SK-N-MC (cell line): Measurements from ENCODE around the gene HERC2.

Source experiments
- DNase-seq: peaks from one replicate; pipeline ENCODE4 v3.0.0-alpha.2; 2011; ENCODE audit warnings: low read depth, low spot score
- H3K27ac ChIP-seq: fragments of 200-600 bp; sonication (generic); 2 replicates; pipeline ENCODE4 v1.5.1; 2016; ENCODE audit warnings: mixed run types
- H3K36me3 ChIP-seq: fragments of 200-600 bp; sonication (generic); 2 replicates; pipeline ENCODE4 v1.6.1; 2017; ENCODE audit warnings: antibody characterized with exemption, low read length, mixed read lengths; ENCODE audit not compliant: insufficient read depth
- H3K4me3 ChIP-seq: fragments of 200-600 bp; sonication (generic); 2 replicates; pipeline ENCODE4 v1.5.1; 2016
- H3K9ac ChIP-seq: fragments of 200-600 bp; sonication (generic); 2 replicates; pipeline ENCODE4 v1.8.0; 2017; ENCODE audit warnings: mixed run types, mixed read lengths; ENCODE audit not compliant: insufficient read length
- H3K9me3 ChIP-seq: fragments of 200-600 bp; sonication (generic); 2 replicates; pipeline ENCODE4 v1.6.1; 2017; ENCODE audit warnings: low read depth, mild to moderate bottlenecking, antibody characterized with exemption, low read length, moderate library complexity, mixed read lengths
- EZH2 ChIP-seq: fragments of 200-600 bp; sonication (generic); IDR thresholded peaks from one replicate; pipeline ENCODE4 v1.6.1; 2017; ENCODE audit warnings: antibody characterized with exemption
- FOXP2 ChIP-seq: optimal IDR thresholded peaks from 2 replicates; pipeline ENCODE3; 2011; ENCODE audit warnings: mild to moderate bottlenecking, moderate library complexity; ENCODE audit not compliant: insufficient read depth; ENCODE audit errors: extremely low read length, control extremely low read depth
- POLR2AphosphoS5 ChIP-seq: IDR thresholded peaks from 2 replicates; pipeline ENCODE4 v1.6.1; 2012; ENCODE audit warnings: mild to moderate bottlenecking, low read depth, low read length, borderline replicate concordance

Gene HERC2

DNA sequence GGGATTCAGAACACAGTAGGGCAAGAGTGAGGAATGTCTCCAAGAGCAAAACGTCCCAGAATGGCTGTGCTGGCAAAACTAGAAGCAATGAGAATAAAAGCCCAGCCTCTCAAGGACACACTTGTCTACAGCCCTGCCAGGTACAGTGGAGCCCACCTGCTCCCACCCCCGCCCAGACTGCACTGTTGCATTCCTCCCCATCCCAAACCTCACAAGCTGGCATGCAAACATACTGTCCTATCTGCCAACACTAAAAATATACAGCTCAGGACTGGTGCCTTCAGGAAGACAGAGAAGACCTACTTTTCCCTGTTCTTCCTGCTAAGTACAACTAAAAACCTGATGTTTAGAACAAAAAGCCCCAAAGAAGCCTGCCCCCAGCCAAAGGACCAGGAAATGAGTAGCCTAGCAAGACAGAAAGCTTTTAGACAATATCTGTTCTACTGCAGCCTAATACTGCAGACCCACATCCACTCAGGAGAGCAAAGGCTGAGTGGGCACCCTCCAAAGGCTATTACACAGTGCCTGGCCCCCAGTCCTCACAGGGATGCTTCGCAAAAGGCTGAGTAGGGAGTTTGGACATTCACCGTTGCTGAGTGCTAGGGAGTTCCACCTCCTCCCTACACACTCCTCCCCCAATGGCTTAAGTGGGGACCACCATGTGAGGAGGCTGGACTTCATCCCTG is 236.3 kb downstream of the HERC2 start:
- Histone ChIP-seq H3K9me3 (no peaks in the 10 kb centered on the region), H3K36me3 (no peaks in the 10 kb centered on the region), H3K4me3 (no peak overlapping the region), H3K9ac (no peak overlapping the region), H3K27ac (no peak overlapping the region)
- no peak for DNase-seq
- TF ChIP-seq EZH2 = no peak
- no peak for TF ChIP-seq FOXP2
- TF ChIP-seq POLR2AphosphoS5 = no peak

- no peak overlapping the region for H3K9ac ChIP-seq
- no peaks in the 10 kb centered on the region for H3K9me3 ChIP-seq
- H3K27ac ChIP-seq = no peak overlapping the region
- TF ChIP-seq FOXP2 = no peak
- TF ChIP-seq EZH2 = no peak
- no peak for TF ChIP-seq POLR2AphosphoS5
- DNase-seq = no peak
- H3K4me3 ChIP-seq = no peak overlapping the region
- no peaks in the 10 kb centered on the region for H3K36me3 ChIP-seq
These were observed 237.4 kb downstream of the HERC2 start for GRCh38 chr15:28084547-28084946.

- Histone ChIP-seq H3K9me3 (no peaks in the 10 kb centered on the region), H3K27ac (no peak overlapping the region), H3K4me3 (no peak overlapping the region), H3K9ac (no peak overlapping the region), H3K36me3 (no peaks in the 10 kb centered on the region)
- DNase-seq = no peak
- no peak for TF ChIP-seq POLR2AphosphoS5
- TF ChIP-seq EZH2 = no peak
- no peak for TF ChIP-seq FOXP2
These were observed 238.9 kb downstream of the HERC2 start for GRCh38 chr15:28082891-28083684.

DNA sequence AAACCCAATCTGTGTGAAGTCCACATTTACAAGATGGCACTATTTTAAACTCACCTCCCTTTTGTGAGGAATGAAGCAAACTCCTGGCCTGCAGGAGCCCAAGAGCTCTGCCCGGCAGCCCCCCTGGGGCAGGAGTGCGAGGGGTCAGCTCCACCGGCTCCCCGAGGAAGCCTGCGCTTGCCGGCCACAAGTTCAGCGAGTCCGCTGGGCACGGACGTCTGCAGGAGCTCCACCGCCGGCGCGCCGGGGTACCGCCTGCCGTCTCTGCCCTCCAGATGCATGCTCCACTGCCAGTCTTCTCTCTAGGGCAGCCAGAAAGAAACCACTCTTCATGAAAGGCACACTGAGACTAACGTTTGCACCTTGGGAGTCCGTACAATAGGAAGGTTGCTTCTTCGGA is 240.4 kb downstream of the HERC2 start:
- no peak overlapping the region for H3K4me3 ChIP-seq
- DNase-seq = no peak
- H3K9me3 ChIP-seq = no peaks in the 10 kb centered on the region
- no peak overlapping the region for H3K27ac ChIP-seq
- no peak overlapping the region for H3K9ac ChIP-seq
- no peaks in the 10 kb centered on the region for H3K36me3 ChIP-seq
- TF ChIP-seq FOXP2 = no peak
- no peak for TF ChIP-seq POLR2AphosphoS5
- no peak for TF ChIP-seq EZH2

- H3K27ac ChIP-seq = no peak overlapping the region
- no peak for DNase-seq
- TF ChIP-seq POLR2AphosphoS5 (no peak), EZH2 (no peak), FOXP2 (no peak)
- no peaks in the 10 kb centered on the region for H3K36me3 ChIP-seq
- H3K4me3 ChIP-seq = no peak overlapping the region
- H3K9me3 ChIP-seq = no peaks in the 10 kb centered on the region
- no peak overlapping the region for H3K9ac ChIP-seq
These were observed 241.6 kb downstream of the HERC2 start for GRCh38 chr15:28080386-28080785.

DNA sequence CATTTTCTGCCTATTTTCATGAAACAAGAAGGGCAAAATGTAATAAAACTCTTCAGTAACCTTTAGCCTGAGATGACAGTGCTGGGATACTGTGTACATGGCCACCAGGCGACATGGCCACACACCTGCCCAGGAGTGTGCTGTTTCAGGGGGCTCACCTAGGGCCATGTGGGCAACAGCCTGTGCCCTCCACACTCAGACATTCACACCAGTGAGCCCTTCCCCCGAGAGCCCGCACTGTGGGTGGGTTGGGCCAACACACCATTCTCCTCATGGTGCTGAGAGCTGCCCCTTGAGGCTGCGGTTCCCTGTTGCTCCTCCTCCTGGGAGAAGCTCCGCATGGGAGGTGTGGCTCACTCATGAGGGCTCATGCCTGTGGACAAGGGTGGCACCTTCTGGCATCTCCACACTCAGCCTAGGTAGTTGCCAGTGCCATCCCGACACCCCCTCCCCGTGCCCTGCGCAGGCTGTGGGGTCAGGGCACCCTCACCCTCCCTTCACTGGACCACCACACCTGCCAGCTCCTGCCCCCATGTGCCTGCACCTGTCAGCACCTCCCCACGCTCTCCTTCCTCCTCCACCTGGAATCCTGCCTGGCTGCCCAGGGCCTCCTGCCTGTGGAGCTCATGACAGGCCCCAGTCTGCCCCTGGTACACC is 242.5 kb downstream of the HERC2 start:
- no peak for DNase-seq
- Histone ChIP-seq H3K4me3 (no peak overlapping the region), H3K36me3 (no peaks in the 10 kb centered on the region), H3K9ac (no peak overlapping the region), H3K27ac (no peak overlapping the region), H3K9me3 (no peaks in the 10 kb centered on the region)
- TF ChIP-seq EZH2 (no peak), FOXP2 (no peak), POLR2AphosphoS5 (no peak)

DNA sequence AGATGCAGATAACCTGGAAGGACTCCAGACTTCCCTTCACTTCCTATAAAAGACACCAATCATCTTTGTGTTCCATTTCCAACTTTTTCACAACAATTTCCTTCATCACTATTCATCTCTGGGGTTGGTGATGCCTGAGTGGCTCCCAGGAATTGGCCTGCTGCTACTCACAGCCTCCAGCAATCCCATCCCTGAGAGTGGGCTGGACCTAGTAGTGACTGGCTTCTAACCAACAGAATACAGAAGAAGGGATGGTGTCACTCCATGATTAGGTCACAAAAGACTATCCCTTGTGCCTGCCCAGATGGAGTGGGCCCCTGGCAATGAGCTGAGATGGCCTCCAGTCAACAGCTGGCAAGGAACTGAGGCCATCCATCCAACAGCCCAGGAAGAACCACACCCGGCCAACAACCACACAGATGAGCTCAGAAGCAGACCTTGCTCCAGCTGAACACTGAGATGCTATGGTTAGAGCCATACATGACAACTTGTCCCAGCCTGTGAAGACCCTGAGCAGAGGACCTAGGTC is 243.7 kb downstream of the HERC2 start:
- no peak for DNase-seq
- Histone ChIP-seq H3K27ac (no peak overlapping the region), H3K36me3 (no peaks in the 10 kb centered on the region), H3K4me3 (no peak overlapping the region), H3K9me3 (no peaks in the 10 kb centered on the region), H3K9ac (no peak overlapping the region)
- TF ChIP-seq EZH2 (no peak), POLR2AphosphoS5 (no peak), FOXP2 (no peak)

DNA sequence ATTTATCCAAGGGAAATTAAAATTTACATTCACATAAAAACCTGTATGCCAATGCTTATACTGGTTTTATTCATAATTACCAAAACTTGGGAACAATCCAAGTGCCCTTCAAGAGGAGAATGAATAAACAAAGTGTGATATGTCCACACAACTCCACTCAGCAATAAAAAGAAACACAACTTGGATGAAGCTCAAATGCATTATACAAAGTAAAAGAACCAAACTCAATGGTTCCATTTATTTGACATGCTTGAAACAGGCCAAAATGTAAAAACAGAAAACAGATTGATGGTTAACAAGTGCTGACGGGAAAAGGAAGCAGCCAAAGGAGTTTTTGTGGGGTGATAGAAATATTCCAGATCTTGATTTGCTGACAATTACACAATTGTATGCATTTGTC is 246.4 kb downstream of the HERC2 start:
- Histone ChIP-seq H3K36me3 (no peaks in the 10 kb centered on the region), H3K27ac (no peak overlapping the region), H3K4me3 (no peak overlapping the region), H3K9me3 (no peaks in the 10 kb centered on the region), H3K9ac (no peak overlapping the region)
- no peak for DNase-seq
- TF ChIP-seq POLR2AphosphoS5 (no peak), EZH2 (no peak), FOXP2 (no peak)
